K562 (cell line): ENCODE measurements around the gene PRTFDC1. TPM values are rescaled to one million over a fixed set of nuclear protein-coding genes. Genes with fewer than 3 reads are reported as not detected.
A peak's percentile ranks its signal among the peaks of the same experiment; 100 is the strongest.

Source experiments
- BRF2 ChIP-seq: IDR thresholded peaks from 3 replicates; pipeline ENCODE4 v1.6.1; 2011; ENCODE audit warnings: borderline replicate concordance, mild to moderate bottlenecking; ENCODE audit not compliant: insufficient read length, insufficient read depth
- CXXC5 ChIP-seq: fragments of 250-450 bp; sonication (Bioruptor Pico); IDR thresholded peaks from 2 replicates; pipeline ENCODE4 v1.8.0; 2022; ENCODE audit warnings: inconsistent platforms, mild to moderate bottlenecking, moderate library complexity
- HBP1 ChIP-seq: fragments of 450-650 bp; formaldehyde crosslinking; IDR thresholded peaks from 2 replicates; pipeline ENCODE4 v1.4.0; 2022; ENCODE audit warnings: missing genetic modification characterization
- HIVEP1 ChIP-seq: fragments of 250-450 bp; sonication (Bioruptor Pico); IDR thresholded peaks from 2 replicates; pipeline ENCODE4 v1.4.0; 2020; ENCODE audit warnings: mild to moderate bottlenecking
- MEF2D ChIP-seq: conservative IDR thresholded peaks from 2 replicates; pipeline ENCODE4 v1.6.1; 2016; ENCODE audit warnings: low read depth, missing genetic modification characterization, missing compliant biosample characterization
- NKRF ChIP-seq: fragments of 450-650 bp; IDR thresholded peaks from 2 replicates; pipeline ENCODE4 v1.6.1; 2016; ENCODE audit warnings: borderline replicate concordance
- ZNF583 ChIP-seq: fragments of 250-450 bp; sonication (Bioruptor Pico); IDR thresholded peaks from 2 replicates; pipeline ENCODE4 v1.4.0; 2020
- polyA plus RNA-seq, 8 experiments: library from polyadenylated mRNA; depleted of rRNA in 4 of 8; stranded (reverse) in 5 of 8; unstranded in 3 of 8; fragments of >200 nt; fragmentation: Nextera tagmentation in 2 of 8; fragmentation: Illumina TruSeq in 1 of 8; extraction: Ambion mirVana in 2 of 8; extraction: Trizol in 1 of 8; gene quantifications; 2 replicates each; pipeline versions ENCODE4 v1.2.1 to v1.2.3, GENCODE V29; 2011 to 2014; ENCODE audit warnings: inconsistent platforms in 1 of 8, missing spikeins in 1 of 8
- total RNA-seq, 7 experiments: library from RNA; depleted of rRNA in 6 of 7; stranded (reverse); fragments of >200 nt in 6 of 7; fragmentation: Illumina TruSeq in 2 of 7; extraction: Trizol in 2 of 7; gene quantifications; 2 replicates each; pipeline versions ENCODE4 v1.2.1 to v1.2.3, GENCODE V29; 2011 to 2021; ENCODE audit warnings: low replicate concordance in 1 of 7

PRTFDC1 gene
- total and polyA plus RNA-seq, 9 of the 15 experiments (the other 6 are each of a cell fraction or from before 2014, with no cell fraction given), result 7.0 to 27.6 (median 10.0) TPM

GRCh38 chr10:24952707-24953645, 570 bp upstream of the PRTFDC1 start (continued):
- TF ChIP-seq CXXC5 (CRISPR knock-in tag) (peak; percentile 74), HIVEP1 (CRISPR knock-in tag) (no peak), HBP1 (CRISPR knock-in tag) (peak; percentile 63; the same call in 1 of the 2 replicates), NKRF (peak; percentile 26; the same call in 1 of the 2 replicates), BRF2 (no peak), MEF2D (peak; percentile 58; the same call in 1 of the 2 replicates), ZNF583 (CRISPR knock-in tag) (no peak)
